ENCODE results near the gene ABHD17A. TPM values are rescaled to one million over a fixed set of nuclear protein-coding genes. Genes with fewer than 3 reads are reported as not detected.

ABHD17A gene
- total RNA-seq, 1 experiment from 2014 or later = 47.5 TPM

DNA sequence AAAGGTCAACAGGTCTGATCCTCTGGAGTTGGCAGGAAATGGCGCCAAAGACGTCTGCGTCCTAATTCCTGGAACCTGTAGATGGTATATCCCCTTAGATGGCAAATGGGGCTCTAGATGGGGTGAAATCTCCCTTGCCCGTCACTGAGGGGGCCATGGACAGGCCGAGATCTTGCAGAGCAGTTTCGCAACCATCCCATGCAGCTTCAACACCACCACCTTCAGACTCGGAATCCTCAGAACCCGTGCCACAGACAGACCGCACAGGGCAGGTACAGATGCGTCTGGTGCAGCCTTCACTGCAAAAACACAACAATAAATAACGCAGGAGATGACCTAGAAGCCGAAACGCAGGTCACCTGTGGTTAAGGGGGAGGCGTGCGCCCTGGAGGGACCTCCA lies 54.7 kb downstream of the ABHD17A start:
- no CpG with 5 or more reads among the region's 15 CpGs for WGBS (ENCODE audit: extremely low coverage, insufficient read length, low lambda C conversion rate)

More for the DNA sequence above, 54.7 kb downstream of the ABHD17A start:
- Histone ChIP-seq H4K91ac (ENCODE audit: insufficient read length, low read depth, low read length) (no peak overlapping the region), H2BK120ac (ENCODE audit: low read depth, low read length, poor library complexity, severe bottlenecking) (no peak overlapping the region), H4K5ac (ENCODE audit: insufficient read length, low read depth, low read length) (no peak overlapping the region), H3T11ph (ENCODE audit: low read length) (no peak overlapping the region), H3K14ac (ENCODE audit: insufficient read depth, low read length) (no peak overlapping the region; the same call in 1 of the 2 replicates), H3K9me3 (ENCODE audit: control insufficient read depth, low read depth, low read length) (no peaks in the 10 kb centered on the region), H3K18ac (ENCODE audit: insufficient read length, low read depth, low read length) (no peak overlapping the region), H3K27me3 (ENCODE audit: insufficient read depth, low read length) (no peaks in the 10 kb centered on the region), H3K79me1 (ENCODE audit: insufficient read depth, low read depth, low read length, poor library complexity, severe bottlenecking) (peaks cover 3% of the 10 kb centered on the region), H2AFZ (ENCODE audit: low read length) (no peak overlapping the region), H3K4me1 (ENCODE audit: insufficient read depth, low read length) (no peaks in the 10 kb centered on the region), H3K56ac (ENCODE audit: insufficient read length, low read depth, low read length) (no peak overlapping the region), H3K23ac (ENCODE audit: insufficient read length, low read depth, low read length) (no peak overlapping the region), H2AK5ac (ENCODE audit: insufficient read length, low read length) (no peak overlapping the region), H2BK15ac (ENCODE audit: low read depth, low read length) (no peak overlapping the region), H2BK5ac (ENCODE audit: insufficient read length, low read length) (no peak overlapping the region), H3K27ac (ENCODE audit: insufficient read length, low read depth, low read length) (no peak overlapping the region), H3K23me2 (ENCODE audit: insufficient read length, low read depth, low read length, poor library complexity, severe bottlenecking) (no peaks in the 10 kb centered on the region), H3K4ac (ENCODE audit: low read depth, low read length) (no peak overlapping the region), H3K4me2 (ENCODE audit: insufficient read depth, insufficient read length, low read length) (no peak overlapping the region), H2BK20ac (ENCODE audit: low read depth, low read length, poor library complexity, severe bottlenecking) (no peak overlapping the region), H3K9ac (ENCODE audit: extremely low read depth, insufficient read length, low read length) (no peak overlapping the region), H3K79me2 (ENCODE audit: insufficient read depth, low read length) (peaks cover 2% of the 10 kb centered on the region; the same call in 1 of the 2 replicates), H2BK12ac (ENCODE audit: insufficient read length, low read depth, low read length) (no peak overlapping the region), H4K20me1 (ENCODE audit: control insufficient read depth, insufficient read depth, insufficient read length) (peaks cover 4% of the 10 kb centered on the region), H4K8ac (replicated peaks; ENCODE audit: insufficient read length, low read depth, low read length) (no peak overlapping the region)
- H3K36me3 Mint-ChIP-seq (ENCODE audit: insufficient read depth in 1 of 3, low read depth in 3 of 3) = peaks cover 4 to 16% (median 7%) of the 10 kb centered on the region in 3 experiments; a peak in 6 of 7 replicates
- H3K27me3 Mint-ChIP-seq (ENCODE audit: low read depth) = no peaks in the 10 kb centered on the region
- H3K4me1 Mint-ChIP-seq = peaks cover 6 to 19% of the 10 kb centered on the region in 2 experiments; a peak in 3 of 4 replicates
- no peak overlapping the region for H3K4me3 Mint-ChIP-seq
- DNase-seq = no peak
- H3K9me3 Mint-ChIP-seq = no peaks in the 10 kb centered on the region
- no peak for TF ChIP-seq CTCF (conservative IDR thresholded peaks at IDR 0.05)
- peak overlapping the region in 2 of 3 experiments; percentile 40 to 49; a peak in 2 of 7 replicates for H3K27ac Mint-ChIP-seq
